GM21367 (cell line): ENCODE measurements around the gene CCNY.
"Not testable (repeated sequence)": the region's sequence is repeated elsewhere in the genome, so short reads cannot be mapped to it uniquely, and the experiment has no call there.

Experiments used
- ATAC-seq: cut with Tn5 transposase; IDR thresholded peaks from one replicate; pipeline ENCODE4 v1.9.1; 2021; ENCODE audit not compliant: unreplicated experiment

CCNY gene

DNA sequence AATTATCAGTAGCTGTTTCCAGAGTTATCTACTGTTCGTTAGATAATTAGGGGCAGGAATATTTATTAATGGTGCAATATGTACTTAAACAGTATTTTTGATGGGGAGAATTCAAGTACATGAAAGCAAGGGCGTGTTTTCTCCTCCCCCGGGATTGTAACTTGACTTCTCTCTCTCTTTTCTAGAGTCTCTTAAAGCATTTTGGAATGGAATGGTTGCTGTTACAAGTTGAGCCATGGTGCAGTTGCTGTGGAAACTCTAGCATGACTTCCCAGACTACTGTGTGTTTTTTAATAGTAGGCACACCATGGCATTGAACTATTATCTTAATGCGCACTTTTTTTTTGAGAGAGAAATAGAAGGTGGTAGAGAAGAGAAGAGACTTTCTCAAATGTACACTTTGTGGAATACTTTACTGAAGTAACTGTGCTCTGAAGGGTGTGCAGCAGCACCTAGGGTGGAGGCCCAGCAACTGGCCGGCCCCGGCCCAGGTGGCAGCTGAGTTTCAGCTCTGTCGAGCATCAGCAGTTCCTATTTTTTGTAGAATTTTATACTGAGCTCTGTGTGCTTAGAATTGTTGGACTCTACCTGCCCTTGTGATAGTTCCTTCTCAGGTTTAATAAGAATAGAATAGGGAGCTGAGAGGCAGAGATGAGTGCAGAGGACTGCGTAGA lies 64.4 kb downstream of the CCNY start:
- no peak for ATAC-seq

DNA sequence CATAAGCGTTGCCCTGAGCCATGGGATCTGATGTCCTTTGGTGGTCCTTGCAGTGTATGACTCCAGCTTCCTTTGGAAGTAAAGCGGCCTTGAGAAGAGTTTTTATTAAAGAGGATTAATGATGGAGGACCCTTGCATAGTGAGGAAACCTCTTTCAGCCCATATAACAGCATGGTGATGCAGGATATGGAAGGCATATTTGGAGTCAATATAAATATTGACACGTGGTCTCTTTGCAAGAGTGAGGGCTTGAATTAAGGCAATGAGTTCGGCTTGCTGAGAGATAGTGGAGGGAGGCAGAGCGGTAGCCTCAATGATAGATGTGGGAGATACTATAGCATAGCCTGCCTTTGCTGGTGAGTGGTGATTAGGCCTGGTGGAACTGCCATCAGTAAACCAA lies 67.2 kb downstream of the CCNY start:
- not testable (repeated sequence) for ATAC-seq

DNA sequence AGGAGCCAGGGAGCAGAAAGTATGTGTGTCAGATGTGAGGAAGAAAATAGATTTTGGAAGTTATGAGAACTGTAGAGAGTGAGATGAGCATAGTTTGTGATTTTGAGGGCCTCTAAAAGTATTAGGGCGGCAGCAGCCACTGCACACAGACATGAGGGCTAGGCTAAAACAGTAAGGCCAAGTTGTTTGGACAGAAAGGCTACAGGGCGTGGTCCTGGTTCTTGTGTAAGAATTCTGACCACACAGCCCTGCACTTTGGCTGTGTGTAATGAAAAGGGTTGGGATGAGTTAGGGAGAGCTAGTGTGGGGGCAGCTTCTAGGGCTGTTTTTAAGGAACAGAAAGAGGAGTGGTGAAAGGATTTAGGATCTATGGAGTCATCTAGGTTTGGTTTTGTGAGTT lies 67.8 kb downstream of the CCNY start:
- not testable (repeated sequence) for ATAC-seq

DNA sequence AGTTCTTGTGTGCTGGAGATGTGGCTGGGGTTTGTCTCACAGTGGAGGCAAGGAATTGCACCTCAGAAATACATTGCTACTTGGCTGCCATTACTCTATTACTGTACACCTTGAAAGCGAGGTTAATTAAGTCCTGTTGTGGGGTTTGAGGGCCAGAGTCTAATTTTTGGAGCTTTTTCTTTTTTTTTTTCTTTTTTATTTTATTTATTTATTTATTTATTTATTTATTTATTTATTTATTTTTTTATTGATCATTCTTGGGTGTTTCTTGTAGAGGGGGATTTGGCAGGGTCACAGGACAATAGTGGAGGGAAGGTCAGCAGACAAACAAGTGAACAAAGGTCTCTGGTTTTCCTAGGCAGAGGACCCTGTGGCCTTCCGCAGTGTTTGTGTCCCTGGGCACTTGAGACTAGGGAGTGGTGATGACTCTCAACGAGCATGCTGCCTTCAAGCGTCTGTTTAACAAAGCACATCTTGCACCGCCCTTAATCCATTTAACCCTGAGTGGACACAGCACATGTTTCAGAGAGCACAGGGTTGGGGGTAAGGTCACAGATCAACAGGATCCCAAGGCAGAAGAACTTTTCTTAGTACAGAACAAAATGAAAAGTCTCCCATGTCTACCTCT lies 69.8 kb downstream of the CCNY start:
- ATAC-seq, result not testable (repeated sequence)

DNA sequence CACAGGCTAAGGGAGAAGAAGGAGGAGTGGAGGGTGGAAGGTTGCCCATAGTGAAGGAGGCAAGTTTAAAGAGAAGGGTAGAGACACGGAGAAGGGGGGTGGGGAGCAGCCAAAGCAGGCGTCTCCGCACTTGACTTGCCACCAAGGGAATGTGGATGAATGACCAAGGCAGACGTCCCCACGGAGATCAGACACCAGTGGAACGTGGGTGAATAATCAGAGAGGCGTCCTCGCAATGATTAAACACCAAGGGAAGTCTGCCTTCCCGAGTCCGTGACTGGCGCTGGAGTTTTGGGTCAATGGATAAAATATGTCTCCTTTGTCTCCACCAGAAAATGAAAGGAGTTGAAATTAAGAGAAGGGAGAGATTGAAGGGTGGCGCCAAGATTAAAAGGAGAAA lies 71.4 kb downstream of the CCNY start:
- ATAC-seq, result not testable (repeated sequence)

DNA sequence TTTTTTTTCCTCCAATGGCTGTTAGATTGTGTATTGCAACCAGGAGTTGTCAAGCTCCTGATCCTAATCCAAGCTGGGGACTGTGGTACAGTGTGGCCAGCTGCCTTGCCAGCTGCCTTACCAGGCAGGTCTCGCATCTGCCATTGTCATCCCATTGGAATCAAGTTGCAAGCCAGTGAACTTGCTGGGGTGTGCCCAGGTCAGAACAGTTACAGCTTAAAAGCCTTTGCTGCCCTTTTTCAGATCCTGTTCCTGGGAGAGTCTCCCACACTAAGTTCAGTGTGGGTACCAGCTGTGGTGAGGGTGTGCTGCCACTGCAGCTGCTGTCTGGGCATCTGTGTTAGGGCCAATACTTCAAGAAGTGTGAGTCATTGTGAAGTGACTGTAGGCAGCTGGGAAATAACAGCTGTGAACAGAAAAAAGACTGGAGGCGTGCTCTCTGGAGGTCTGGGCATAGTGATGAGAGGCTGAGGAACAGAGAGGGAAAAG lies 72.8 kb downstream of the CCNY start:
- no peak for ATAC-seq

DNA sequence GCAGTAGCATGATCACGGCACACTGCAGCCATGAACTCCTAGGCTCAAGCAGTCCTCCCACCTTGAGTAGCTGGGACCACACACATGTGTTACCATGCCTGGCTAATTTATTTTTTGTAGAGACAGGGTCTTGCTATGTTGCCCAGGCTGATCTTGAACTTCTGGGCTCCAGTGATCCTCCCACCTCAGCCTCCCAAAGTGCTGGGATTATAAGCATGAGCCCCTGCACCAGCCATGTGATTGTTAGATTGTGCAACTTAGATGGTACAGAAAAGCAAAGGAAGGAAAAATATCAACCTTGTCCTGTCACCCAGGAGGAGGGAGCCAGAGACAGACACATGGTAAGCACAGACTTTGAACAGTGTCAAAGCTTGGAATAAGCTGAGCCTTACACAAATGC lies 73.5 kb downstream of the CCNY start:
- no peak for ATAC-seq

DNA sequence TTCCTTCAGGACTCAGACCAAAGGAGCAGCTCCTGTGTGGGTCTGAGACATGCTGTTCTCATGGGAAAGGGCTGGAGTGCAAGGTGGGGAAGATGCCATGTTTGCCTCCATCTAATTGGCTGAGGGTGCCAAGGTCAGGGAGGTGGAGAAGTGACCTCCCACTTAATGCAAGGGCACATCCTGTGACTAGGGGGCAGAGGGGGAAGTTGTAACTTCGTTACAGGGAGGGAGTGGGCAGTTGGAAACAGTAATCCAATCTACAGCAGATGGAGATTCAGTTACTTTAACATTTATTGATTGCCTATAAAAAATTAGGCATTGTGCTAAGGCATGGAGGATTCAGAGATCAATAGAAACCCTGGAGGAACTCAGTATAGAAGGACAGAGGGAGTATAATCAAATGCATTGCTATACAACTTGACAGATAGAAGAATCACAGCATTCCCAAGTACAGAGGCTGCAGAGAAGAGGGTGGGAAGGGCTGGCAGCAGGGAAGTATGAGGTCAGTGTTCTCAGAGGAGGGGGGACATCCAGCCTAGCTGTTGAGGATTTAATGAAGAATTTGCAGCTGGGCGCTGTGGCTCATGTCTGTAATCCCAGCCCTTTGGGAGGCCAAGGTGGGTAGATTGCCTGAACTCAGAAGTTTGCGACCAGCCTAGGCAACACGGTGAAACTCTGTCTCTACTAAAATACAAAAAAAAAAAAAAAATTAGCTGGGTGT lies 75.9 kb downstream of the CCNY start:
- no peak for ATAC-seq

DNA sequence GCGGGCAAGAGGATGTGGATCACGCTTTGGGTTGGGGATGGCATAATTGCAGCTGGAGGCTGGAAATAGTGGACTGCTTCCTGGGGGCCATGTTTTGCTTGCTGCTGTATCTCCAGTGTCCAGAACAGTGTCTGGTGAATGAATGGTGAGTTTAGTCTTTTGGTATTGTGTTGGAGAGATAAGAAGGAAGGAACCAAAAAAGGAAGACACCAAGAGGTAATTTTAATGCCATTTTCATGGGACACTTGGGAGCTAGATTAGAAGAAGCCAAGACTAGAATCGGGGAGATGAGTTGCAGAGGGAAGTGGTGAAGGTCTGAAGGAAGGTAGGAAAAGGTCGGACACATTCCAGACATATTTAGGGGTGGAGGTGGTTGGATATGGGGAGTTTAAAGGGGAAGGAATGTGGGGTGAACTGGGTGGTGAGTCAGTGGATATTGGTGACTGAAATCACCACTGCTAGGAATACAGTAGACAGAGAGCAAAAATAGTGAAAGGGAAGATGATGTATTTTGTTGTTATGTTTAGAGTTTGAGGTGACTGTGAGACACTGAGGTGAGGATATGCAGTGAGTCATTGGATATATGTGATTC lies 76.7 kb downstream of the CCNY start:
- no peak for ATAC-seq

DNA sequence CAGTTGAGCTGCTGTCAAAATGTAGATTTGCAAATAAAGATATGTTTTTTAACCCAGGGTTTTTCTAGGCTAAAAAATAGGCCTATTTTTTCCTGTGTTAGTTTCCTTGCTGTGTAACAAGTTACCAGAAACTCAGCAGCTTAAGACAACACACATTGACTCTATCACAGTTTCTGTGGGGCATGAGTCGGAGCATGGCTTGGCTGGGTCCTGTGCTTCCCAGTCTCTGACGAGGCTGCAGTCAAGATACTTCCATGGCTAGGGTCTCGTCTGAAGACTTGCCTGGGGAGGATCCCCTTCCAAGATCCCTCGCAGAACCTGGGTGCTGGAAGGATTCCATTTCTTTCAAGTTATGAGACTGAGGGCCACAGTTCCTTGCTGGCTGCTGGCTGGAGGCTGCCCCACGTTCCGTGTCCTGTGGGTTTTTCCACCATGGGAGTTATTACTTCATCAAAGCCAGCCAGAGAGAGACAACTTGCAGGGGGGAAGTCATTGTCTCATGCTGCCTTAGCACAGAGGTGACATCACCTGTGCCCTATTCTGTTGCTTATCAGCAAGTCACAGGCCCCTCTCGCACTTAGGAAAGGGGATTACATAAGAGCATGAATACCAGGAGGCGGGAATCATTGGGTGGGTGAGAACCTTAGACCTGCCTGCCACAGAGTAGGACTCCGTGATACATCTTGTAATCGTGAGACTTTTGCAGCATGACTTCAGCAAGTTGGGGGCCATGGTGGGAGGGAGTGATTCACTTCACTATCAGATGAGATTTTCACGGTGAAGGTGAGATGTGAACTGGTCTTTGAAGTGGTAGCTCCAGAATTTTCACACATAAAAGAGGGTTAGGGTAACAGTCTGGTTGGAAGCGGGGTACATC lies 77.9 kb downstream of the CCNY start:
- ATAC-seq, result no peak

DNA sequence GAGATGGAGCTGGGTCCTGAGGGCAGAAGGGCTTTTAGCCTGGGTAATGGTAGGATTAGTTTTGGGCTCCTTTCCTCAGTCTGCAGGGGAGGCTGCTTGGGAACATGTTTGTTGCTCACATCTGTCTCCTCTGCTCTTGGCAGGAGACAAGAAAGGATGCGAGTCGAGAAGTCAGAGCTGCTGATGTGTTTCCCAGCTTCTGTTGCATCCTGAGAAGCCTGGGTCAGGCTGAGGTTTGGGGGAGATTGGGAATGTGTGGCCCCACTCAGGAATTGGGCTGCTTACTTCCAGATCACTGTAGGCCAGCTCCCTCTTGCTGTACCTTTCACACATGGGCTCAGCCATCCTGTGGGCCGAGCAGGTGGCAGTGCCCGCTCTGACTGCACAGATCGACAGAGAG lies 79.2 kb downstream of the CCNY start:
- no peak for ATAC-seq

DNA sequence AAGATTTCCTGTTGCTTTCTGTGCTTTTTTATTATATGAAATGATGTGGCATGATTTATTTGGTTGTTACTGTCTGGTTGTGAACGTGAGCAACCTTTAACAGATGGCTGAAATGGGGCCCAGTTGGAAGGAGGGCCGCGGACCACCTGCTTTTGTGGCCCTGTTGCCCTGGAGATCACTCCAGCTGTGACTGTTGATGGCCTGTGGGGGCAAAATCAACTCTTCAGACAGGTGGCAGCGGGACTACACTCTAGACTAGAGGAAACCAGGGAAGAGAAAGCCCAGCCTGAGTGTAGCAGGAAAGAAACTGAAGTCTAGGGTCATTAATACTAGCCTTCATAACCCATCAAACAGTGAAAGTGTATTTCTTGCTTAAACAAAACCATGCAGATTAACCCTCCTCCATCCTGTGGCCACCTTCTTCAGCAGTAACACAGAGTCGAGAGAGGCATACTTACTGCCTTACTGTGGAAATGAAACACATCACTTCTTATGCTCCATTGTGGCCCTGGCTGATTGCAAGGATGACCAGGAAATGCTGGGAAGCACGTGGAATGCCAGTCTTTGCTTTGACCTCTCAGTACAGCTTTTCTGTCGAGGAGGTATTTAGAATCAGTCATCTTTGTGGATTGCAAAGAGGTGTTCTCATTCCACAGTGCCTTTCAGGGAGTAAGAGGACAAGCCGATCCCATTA lies 80.5 kb downstream of the CCNY start:
- no peak for ATAC-seq

DNA sequence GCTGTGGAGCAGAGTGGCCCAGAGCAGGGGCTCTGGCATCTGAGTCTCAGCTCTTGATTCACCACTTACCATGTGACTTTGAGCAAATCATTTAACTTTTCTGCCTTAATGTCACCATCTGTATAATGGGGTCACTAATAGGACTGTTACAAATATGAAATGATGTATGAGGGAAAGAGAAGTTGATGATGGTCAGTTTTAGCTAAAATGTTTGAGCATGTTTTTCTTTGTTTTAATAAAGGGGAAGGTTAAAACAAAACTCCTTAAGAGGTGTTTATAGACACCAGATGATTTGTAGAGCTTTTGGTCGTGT lies 81.0 kb downstream of the CCNY start:
- no peak for ATAC-seq

DNA sequence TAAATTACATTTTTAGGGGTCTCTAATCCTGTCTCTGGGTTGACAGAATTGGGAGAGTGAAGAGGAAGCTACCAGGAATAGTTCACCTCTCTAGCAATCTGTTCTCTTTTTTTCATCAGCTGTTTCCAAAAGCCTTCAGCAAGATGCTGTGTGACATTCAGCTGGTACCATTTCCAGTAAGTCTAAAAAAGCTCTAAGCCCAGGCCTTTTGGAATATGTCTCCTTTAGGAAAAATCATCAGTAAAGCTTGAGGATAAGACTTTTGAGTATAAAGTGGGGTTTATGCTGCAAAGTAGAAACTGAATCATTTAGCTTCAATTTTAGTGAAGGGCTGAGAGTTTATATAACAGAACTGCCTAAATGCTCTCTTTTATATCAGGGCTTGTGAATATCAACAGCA lies 81.5 kb downstream of the CCNY start:
- ATAC-seq, result no peak

DNA sequence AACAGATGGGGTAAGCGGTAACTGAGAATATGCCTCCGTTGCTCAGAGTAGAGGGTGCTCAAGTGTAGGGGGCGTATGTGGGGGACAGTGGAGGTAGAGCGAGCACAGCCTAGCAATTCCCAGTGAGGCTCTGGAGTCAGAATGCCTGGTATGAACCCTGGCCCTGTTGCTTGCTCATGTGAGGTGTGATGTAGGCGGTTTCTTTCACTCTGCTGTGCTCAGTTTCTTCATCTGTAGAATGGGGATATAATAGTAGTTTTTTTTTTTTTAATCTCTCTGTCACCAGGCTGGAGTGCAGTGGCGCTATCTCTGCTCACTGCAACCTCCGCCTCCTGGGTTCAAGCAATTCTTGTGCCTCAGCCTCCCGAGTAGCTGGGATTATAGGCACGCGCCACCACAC lies 82.3 kb downstream of the CCNY start:
- not testable (repeated sequence) for ATAC-seq

DNA sequence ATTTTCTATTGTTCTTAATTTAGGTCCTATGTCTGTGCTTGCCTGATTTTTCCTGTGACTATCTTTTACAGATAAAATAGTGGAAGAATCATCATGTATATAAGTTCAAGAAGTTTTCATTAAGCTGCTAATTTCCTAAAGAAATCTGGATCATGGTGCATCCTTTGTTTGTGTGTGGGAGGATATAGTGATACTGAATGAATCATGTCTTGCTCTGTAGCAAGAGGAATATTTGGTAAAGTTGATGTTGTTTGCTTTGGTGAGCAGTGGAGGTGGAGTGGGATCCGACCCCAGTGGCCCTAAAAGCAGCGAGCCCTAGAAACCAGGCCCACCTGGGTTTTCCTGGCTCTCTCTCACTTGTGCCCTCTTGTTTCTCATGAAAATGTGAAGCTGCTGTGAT lies 83.7 kb downstream of the CCNY start:
- no peak for ATAC-seq

DNA sequence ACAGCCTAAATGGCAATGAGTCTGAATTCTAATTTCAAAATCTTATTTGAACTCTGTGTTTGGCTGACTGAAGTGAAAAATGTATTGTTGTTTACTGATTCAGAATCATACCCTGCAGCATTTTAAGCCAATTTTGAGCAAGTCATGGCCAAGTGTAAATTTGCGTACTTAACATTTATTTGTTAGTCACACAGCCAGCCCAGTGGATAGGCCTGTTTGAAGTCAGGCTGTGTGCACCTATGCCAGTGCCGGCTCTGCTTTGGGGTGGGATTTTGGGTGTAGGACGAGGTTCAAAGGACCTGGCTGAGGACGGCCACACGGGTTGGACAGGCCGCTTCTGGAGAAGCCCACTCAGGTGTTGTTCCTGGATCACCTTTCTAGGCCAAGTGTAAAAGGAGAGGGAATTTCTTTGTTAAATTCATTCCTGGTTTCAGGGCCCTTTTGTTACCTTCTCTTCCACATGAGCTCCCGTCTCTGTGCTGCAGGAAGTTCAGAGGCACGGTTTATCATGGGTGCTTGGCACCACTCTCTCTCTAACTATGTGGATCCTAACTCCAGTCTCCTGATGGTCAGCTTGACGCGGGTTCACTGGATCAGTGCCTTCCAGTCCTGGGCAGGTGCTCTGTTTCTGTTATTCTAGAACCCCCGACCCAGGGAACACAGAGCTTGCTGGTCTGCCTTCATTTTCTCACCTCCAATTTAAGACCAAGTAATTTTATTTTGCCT lies 84.7 kb downstream of the CCNY start:
- no peak for ATAC-seq

DNA sequence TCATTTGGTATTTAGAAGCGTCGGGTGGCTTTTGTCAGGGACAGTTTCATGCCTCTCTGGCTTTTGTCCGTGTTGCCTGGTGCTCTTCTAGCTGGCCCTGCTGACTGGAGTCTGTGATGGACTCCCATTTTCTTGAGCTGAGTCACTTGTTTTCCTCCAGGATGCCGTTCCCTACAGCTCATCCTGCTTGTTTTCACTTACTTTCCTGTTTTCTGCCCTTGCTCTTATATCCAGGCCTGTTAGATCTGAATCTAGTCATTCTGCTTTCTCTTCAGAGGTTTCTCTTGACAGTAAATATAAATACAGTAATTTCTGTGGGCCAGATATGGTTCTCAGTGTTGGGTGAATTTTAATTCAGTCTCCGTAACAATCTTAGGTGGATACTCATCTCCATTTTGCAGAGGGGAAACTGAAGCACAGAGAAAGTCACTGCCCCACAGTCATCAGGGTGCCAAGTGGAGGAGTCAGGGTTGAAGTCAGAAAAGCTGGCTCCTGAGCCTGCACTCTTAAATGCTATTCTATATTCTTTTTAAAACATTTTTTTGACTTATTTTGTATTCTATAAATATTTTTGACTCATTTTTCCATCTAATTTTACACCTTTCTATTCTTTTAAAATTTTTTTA lies 85.4 kb downstream of the CCNY start:
- no peak for ATAC-seq

DNA sequence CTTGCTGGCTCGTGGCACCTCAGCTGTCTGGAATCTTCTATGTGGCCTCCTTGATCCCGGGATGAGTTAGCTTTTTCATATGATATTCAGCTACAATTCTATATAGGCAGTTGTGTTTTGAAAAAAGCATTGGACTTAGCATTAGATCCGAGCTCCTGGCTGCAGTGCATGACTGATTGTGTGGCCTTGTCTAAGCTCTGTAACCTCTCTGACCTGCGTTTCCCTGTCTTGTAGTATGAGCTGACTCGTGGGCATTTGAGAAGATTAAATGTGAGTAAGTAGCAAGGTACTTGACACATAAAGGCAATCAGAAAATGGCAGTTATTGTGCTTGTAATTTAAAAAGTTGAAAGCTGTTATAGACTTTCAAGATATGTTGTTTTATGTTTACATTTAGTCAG lies 85.9 kb downstream of the CCNY start:
- no peak for ATAC-seq
